ENCODE data around the gene MARCHF10.
A peak's percentile ranks its signal among the peaks of the same experiment; 100 is the strongest.
"Not testable (repeated sequence)": the region's sequence is repeated elsewhere in the genome, so short reads cannot be mapped to it uniquely, and the experiment has no call there.

The MARCHF10 gene

GRCh38 chr17:62716834-62717588 is 91.1 kb downstream of the MARCHF10 start:
- DNase-seq = no peak

GRCh38 chr17:62715882-62716390 is 92.2 kb downstream of the MARCHF10 start:
- no peak for DNase-seq

GRCh38 chr17:62714016-62714777 is 93.9 kb downstream of the MARCHF10 start:
- no peak for DNase-seq

GRCh38 chr17:62713086-62713881 is 94.8 kb downstream of the MARCHF10 start:
- no peak for DNase-seq

- no peak for DNase-seq
Observed at GRCh38 chr17:62712171-62712581, 95.9 kb downstream of the MARCHF10 start.

GRCh38 chr17:62708587-62708986 is 99.5 kb downstream of the MARCHF10 start:
- no peak for DNase-seq

GRCh38 chr17:62707425-62707739 is 100.7 kb downstream of the MARCHF10 start:
- no peak for DNase-seq

GRCh38 chr17:62706598-62707424 is 101.3 kb downstream of the MARCHF10 start:
- DNase-seq = no peak

GRCh38 chr17:62705778-62706597 is 102.1 kb downstream of the MARCHF10 start:
- no peak for DNase-seq

GRCh38 chr17:62705156-62705777 is 102.8 kb downstream of the MARCHF10 start:
- DNase-seq = no peak

- DNase-seq = no peak
Observed at GRCh38 chr17:62704381-62704971, 103.6 kb downstream of the MARCHF10 start.

- peak; percentile 52 to 61 (median 53) for DNase-seq
Observed at GRCh38 chr17:62703776-62704380, 104.2 kb downstream of the MARCHF10 start.

GRCh38 chr17:62703261-62703775 is 104.8 kb downstream of the MARCHF10 start:
- no peak for DNase-seq

GRCh38 chr17:62702746-62703260 is 105.3 kb downstream of the MARCHF10 start:
- DNase-seq = no peak

- no peak for DNase-seq
Observed at GRCh38 chr17:62701706-62702085, 106.4 kb downstream of the MARCHF10 start.

- no peak for DNase-seq
Observed at GRCh38 chr17:62700964-62701705, 107.0 kb downstream of the MARCHF10 start.

- not testable (repeated sequence) for DNase-seq
Observed at GRCh38 chr17:62698459-62698858, 109.7 kb downstream of the MARCHF10 start.

- no peak for DNase-seq
Observed at GRCh38 chr17:62696726-62697490, 111.2 kb downstream of the MARCHF10 start.
